HG03175 (cell line): Measurements from ENCODE around the gene RNF128.

ENCODE experiments used
- ATAC-seq: cut with Tn5 transposase; IDR thresholded peaks from one replicate; pipeline ENCODE4 v1.9.1; 2021; ENCODE audit warnings: mild to moderate bottlenecking, moderate library complexity; ENCODE audit not compliant: unreplicated experiment

Gene RNF128, protein sequence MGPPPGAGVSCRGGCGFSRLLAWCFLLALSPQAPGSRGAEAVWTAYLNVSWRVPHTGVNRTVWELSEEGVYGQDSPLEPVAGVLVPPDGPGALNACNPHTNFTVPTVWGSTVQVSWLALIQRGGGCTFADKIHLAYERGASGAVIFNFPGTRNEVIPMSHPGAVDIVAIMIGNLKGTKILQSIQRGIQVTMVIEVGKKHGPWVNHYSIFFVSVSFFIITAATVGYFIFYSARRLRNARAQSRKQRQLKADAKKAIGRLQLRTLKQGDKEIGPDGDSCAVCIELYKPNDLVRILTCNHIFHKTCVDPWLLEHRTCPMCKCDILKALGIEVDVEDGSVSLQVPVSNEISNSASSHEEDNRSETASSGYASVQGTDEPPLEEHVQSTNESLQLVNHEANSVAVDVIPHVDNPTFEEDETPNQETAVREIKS

DNA sequence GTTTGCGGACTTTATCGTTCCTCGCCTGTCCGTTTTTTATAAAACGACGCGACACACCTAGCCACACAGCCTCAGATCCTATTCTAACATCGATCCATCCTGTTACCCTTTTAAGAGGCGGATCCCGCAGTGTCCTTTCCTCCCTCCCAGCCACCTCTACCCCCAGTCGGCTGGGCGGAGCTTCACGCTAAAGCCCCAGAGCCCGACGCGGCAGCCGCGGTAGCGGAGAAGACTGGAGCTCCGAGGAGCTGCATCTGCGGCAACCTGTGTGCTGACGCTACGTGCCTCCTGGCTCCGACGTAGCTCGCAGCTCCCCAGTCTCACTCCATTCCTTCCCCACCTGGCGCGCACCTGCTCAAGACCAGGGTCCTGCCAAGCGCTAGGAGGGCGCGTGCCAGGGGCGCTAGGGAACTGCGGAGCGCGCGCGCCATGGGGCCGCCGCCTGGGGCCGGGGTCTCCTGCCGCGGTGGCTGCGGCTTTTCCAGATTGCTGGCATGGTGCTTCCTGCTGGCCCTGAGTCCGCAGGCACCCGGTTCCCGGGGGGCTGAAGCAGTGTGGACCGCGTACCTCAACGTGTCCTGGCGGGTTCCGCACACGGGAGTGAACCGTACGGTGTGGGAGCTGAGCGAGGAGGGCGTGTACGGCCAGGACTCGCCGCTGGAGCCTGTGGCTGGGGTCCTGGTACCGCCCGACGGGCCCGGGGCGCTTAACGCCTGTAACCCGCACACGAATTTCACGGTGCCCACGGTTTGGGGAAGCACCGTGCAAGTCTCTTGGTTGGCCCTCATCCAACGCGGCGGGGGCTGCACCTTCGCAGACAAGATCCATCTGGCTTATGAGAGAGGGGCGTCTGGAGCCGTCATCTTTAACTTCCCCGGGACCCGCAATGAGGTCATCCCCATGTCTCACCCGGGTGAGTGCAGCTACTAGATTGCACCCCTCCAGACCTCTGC, at the start of gene RNF128:
Gene RNF128, plus strand, starts transcription at position 217 of the 953 bp plus-strand sequence. Its CDS starts 213 bp downstream, at position 430.
- ATAC-seq: no peak

DNA sequence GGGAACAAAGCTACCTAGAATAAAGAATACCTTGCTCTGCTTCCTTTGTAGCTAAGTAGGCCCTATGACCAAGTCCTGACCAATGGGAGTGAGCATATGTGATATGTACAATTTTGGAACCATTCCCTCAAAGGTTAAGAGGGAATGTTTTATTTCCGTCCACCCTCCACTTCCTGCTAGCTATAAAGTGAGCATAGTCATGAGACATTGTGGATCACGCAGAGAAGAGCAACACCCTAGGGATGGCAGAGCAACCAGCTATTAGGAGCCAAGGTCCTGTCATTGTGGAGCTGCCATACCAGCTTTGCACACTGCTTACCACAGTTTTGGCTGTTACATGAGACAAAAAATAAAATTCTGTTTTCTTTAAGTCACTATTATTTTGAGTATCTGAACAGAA, 45.8 kb upstream of the RNF128 start:
- no peak for ATAC-seq

DNA sequence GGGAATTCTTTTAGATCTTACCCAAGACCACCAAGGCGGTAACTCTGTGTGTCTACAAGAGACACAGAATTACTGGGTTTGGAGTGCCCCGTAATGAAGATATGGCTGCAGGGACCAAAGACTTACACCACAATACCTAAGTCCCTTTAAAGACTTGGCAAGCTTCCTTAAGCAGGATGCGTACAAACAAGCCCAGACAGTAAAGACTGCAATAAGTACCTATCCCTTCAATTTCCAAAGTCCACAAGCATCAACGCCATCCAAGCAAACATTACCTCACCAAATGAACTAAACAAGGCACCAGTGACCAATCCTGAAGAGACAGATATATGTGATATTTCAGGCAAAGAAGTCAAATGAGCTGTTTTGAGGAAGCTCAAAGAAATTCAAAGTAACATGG, 42.3 kb upstream of the RNF128 start:
- no peak for ATAC-seq

DNA sequence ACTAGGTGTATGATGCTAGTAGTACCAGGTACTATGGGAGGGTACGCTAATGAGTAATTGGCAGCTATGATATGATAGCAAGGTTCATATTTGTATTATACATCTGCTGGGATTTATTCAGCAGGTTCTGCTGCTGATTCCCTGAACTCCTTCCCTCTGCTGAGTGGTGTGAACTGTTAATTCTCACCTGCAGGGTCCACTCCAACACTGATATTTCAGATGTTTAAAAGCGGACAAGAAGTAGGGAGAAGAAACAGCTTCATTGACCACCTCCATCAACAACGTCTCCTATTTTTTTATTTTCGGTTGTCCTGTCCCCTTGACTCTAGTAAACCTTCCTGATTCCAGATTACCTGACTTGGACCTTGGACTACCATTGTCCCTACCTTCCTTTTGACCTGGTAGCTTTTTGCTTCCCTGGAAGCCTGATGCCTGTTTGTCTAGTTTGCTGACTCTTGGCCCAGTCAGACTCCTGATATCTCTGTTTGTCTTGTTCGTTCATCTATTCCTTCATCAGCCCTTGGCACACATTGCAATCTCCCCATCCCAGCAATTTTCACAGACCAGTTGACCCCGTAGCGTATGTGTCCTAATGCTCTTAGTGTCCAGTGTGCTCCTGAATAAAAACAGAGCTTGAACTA, 34.0 kb upstream of the RNF128 start:
- ATAC-seq: no peak

DNA sequence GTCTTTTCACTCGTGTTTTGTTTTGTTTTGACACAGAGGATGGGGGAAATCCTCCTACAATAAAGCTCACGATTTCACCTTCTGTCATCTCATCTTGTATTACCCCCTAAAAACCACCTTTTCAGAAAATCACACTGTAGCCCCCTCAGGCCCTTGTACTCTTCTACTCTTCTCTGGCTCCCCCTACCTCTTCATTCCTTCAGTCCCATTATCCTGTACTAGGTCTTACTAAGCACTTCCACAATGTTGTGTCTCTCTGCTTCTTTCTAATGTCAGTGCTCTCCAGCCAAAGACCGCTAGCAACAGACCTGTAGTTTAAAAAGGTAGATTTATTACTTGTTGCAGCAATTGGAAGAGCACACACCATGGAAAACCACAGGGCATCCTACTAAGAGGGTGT, 30.0 kb upstream of the RNF128 start:
- ATAC-seq: no peak

DNA sequence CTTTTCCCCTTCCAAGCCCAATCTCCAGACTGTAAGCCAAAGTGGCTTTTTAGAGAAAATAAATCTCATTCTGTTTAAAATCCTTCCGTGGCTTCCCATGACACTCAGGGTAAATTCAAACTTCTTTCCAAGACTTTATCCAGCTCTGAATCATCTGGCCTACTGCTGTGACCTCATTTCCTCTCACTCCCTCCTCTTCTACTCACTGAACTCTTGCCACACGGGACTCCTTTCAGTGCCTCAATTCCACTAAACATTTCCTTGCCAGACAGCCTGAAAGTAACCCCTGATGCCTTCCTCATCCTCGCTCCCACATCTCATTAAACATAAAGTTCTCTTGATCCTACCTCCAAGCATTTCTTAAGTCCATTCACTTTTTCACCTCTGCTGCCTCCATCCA, 27.8 kb upstream of the RNF128 start:
- no peak for ATAC-seq

DNA sequence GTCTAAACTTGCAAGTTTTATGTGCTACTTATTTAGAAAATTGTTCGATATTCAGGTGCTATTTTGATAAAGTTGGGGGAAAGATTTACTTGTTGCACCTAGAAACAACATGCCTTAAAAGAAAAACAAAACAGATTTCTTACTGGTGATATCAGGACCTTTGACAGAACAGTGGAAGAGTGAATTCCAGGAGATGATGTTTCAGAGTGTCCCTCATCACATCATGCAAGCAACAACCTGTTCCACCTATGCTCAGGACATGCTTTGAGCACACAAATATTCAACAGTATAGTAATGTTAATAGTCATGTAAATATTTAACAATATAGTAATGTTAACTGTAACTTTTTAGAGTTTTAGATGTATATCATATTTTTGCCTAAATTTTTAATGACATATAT, 23.9 kb upstream of the RNF128 start:
- no peak for ATAC-seq

DNA sequence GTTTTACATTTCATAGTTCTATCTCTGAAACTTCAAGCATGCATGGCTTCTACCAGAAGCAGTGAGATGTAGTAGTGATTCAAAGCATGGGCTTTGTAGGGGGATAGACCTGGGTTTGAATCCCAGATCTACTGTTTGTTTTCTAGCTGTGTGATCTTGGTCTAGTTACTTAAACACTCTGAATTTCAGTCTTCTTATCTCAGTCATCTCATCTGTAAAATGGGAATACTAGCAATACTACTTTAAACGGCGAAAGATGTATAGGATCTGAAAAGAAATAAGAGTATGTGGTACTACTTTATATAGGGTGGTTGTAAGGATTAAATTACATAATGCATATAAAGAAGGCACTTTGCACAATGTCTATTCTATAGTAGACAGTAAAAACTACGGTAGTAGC, 20.0 kb upstream of the RNF128 start:
- ATAC-seq: no peak

DNA sequence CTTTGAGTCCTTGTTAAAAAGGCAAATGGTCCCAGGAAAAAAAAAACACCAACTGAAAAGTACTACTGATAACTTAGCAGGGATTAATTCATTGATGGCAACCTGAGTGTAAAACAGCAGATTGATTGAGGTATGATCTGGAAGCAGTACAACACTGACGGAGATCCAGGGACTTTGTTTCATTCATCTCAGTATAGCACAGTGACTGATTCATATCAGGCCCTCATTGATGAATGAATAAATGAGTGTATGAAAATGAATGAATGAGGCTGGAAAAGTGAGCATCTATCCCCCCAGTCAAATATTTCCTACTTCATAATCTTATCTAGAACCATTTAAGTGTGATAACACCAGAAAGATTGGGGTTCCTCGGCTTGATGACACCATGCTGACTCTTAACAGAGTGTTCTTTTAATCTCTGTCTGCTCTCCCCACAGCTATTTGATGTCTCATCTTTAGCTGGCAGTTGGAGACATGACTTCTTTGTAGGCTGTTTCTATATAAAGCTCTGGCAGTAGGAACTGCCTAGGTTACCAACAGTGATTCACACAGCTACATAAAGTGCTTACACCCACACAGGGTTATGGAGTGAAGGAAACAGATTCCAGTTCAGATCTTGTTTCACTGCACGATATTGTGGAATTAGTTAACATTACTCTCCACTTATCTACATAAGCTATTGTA, 18.6 kb upstream of the RNF128 start:
- ATAC-seq: no peak

DNA sequence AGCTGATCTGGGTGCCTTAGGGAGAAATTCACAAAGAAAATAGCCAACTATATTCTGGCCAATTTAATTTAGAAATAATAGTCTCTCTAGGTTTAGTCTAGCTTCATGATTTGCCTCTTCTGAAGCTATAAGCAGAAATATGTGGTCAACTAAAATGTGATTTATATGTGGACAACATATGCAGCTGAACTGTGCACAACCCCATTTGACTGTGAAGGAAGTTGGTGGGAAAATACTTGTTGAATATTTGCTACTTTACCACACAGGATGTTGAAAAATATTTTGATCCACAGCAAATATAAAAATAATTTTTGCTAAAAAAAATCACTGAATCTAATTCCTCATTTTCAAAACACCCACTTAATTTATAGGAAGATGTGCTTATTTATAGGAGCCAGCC, 15.7 kb upstream of the RNF128 start:
- ATAC-seq: no peak

DNA sequence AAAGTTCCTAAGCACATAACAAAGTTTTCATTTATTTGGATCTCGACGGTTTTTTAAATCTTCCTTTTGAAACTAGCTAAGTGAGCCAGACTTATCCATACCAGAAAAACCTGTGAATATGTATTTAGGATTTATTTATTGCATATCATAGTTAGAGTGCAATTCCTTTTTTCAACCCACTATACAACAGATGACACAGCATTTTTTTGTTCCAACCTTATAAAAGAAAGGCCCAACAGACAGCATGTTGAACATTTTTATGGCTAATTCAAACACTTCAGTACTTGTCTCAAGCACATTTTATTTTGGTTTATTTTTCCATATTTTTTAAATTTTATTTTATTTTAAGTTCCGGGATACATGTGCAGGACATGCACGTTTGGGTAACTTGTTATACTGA, 15.1 kb upstream of the RNF128 start:
- ATAC-seq: no peak

DNA sequence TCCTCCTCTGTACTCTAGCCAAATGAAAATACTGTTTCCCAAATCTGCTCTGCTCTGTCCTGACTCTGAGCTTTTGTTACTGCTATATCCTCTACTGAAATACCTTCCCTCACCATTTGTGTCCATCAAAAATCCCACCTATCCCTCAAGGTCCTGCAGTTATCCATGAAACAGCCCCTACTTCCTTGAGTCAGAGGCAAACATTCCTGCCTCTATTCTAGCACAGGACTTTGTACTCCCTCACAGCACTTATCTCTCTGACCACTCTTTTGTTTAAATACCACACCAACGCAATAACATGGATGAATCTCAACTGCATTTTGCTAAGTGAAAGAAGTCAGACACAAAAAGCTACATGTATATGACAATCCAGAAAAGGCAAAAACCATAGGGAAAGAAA, 10.5 kb upstream of the RNF128 start:
- ATAC-seq: no peak

DNA sequence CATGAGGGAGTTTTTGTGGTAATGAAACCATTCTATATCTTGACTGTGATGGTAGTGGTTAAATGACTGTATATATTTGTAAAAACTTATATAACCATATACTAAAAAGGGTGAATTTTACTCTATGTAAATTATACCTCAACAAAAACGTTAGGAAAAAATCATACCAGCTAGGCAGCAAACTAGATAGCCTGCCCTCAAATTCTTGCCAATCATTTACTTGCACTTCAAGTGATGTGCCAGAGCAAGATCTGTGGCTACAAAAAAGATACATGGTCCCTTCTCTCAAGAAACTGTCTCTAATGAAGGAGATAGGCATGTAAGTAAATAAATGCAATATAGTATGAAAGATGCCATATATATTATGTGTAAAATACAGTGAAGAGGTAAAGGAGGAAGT, 10.0 kb upstream of the RNF128 start:
- ATAC-seq: no peak

DNA sequence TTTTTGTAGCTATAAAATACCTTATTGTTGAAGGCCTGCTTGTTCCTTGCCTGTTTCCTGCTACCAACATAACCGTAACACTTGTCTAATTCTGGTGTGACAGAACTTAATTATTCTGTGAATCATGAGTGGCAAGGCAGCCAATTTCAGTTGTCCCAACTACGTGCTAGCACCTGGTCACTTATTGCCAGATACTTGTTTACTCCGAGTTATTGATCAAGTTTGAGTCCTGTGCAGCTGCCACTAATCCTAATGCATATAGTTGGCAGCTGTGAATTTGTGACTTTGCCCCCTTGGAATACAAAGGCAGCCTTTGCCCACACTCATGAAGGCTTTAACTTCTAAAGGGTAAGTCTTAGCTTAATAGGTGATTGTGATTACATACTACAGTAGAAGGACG, 7.8 kb upstream of the RNF128 start:
- no peak for ATAC-seq

DNA sequence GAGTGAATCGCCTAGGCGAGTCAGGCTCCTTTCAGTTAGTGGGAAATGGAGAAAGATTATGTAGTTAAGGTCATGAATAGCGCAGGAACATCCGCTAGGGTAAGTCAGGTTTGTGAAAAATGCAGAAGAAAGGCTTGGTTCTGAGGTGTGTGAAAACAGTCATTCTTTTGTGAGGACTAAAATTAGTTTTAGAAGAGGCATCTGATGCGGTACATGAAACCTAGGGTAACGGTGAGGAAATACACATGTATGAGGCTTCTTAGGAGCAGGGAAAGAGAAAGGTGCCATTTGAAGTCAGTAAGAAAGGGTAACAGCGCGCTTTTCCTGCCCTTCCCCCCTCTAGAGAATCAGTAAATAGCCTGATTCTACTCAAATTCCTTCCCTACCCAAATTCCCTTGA, 570 bp upstream of the RNF128 start:
- ATAC-seq: no peak

DNA sequence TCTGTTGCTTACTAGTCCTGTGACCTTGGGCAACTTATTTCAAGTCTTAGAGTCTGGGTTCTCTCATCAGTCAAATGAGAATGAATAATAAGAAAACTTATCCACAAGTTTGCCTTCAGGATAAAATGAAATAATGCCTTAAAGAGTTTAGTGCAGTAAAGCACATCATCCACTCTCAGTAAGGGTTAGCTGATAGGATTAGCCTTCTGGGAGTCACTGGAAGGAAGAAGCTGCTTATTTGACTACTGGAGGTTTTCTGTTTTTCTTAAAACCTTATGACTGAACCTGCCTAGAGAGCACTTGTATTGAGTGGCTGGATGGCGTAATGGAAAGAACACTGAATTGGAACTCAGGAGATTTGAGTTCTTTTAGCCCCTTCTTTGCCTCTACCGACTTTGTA, 1.8 kb downstream of the RNF128 start:
- ATAC-seq: no peak

DNA sequence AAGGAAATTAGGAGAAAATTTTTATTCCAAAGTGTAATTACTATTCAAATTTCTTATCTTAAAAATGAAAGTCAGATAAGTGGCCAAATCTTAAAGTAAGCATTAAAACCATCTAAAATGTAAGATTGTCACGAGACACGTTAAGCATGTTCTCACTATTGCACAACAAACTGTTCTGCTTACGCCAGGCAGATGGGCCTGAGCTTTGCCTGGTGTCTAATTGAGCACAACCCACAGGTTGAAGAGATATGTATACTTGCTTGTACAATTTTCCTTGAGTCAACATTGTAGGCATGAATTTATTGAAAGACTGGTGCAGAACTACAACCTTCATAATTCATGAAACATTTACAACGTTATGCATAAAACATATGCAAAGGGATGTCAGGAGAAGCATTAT, 3.9 kb downstream of the RNF128 start:
- ATAC-seq: no peak

DNA sequence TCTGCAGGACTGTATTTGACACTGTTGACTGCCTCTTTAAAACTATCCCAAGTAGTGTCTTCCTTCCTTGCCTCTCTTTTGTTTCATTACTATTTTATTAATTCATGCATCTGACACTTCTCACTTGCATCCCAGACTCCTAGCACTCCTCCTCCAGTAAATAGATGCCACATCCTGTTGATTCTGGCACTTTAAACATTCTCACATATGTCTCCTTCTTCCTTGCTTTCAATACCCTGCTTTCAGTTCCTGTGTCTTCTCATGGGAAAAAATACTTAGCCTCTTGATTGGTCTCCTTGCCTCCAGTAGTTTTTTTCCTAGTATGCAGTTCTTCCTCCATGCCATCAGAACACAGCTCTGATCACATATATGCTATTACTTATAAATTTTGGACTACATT, 5.1 kb downstream of the RNF128 start:
- no peak for ATAC-seq

DNA sequence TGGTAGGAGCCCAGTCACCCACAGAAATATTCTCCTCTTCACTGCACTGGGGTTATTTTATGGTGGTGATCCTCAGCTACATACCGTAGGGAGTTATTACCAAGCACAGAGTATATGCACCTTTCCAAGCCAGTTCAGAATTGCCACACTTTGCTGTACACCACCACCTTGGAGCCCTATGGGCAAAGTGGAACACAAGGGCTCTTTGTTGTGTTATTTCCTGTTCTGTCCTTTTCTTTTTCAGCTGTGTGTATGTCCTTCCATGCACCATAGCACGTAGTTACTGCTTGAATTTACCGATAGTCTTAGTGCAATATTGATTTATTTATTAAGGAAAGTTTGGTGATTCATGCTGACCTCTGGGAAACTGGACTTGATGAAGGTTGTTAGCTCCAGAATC, 8.3 kb downstream of the RNF128 start:
- ATAC-seq: no peak

DNA sequence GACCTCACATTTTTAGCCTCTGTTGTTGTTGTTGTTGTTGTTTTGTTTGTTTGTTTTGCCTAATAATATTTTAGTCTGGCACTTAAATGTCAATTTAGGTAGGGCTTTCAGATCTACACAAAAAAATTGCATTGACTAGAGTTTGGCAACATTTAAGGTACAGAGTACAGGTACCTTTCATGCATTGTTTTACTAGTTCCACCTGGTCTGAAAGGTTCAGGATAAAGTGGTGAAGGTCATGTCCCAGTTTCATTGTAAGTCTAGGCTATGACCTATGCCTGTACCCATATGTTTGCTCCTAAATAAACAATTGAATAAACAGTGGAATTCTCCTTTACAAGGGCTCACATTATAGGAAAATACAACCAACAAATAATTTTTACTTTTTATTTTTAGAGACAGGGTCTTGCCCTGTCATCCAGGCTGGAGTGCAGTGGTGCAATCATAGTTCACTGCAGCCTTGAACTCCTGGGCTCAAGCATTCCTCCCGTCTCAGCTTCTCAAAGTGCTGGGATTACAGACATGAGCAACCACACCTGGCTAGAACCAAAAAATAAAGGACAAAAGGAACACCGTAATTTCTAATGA, 13.8 kb downstream of the RNF128 start:
- no peak for ATAC-seq

DNA sequence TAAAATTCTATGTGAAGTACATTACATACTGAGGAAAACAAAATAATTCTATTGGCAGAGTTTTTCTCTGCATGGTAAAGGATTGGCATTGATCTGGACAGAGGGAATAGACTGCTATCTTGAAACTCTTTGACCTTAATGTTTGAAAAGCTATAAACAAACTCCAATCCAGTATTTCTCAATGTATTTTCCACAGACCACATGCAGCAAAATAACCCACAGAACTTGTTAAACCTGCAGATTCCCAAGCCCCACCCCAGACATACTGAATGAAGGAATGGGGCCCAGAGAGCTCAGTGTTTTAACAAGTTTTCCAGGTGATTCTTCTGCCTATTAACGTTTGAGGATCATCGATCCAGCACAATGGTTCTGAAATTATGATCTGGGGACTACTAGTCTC, 15.7 kb downstream of the RNF128 start:
- no peak for ATAC-seq
